Activated CD8-positive, alpha-beta memory T cell treated with anti-CD3 and anti-CD28 coated beads for 36 hours (primary cell): ENCODE data around the gene CERS6. TPM values are rescaled to one million over a fixed set of nuclear protein-coding genes. Genes with fewer than 3 reads are reported as not detected.
"Not testable (repeated sequence)": the region's sequence is repeated elsewhere in the genome, so short reads cannot be mapped to it uniquely, and the experiment has no call there.

Experiments
- CTCF ChIA-PET: fragments of 350-600 bp; sonication (Branson Sonifier 250); formaldehyde crosslinking; loops from one replicate; lab custom pipeline; 2021; ENCODE audit warnings: antibody characterized with exemption; lab: Charles Lee
- POLR2A ChIA-PET: fragments of 350-600 bp; sonication (Branson Sonifier 250); formaldehyde crosslinking; loops from one replicate; lab custom pipeline; 2021; ENCODE audit warnings: antibody characterized with exemption; lab: Charles Lee
- total RNA-seq, 2 experiments: library from RNA; stranded (reverse); gene quantifications; one replicate each; pipeline ENCODE4 v1.2.3, GENCODE V29; 2021

The CERS6 gene
- total RNA-seq, 2 experiments from 2014 or later: 9.4 to 9.5 TPM

DNA sequence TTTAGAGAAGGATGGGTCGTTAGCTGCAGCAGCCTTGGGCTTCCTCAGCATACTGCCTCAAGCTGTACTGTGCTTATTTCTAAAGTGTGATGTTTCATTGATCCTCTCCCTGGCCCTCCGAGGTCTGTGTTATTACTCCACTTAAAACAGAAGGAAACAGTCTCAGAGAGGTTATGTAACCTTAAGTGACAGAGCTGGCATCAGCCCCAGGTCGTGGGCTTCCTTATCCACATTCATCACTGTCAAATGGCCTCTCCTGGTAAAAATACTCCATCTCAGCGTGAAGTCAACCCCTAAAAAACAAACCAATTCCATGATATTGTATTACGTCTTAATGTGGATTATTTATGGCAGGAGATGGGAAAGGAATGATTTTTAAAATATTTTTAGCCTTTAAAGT is 193.0 kb downstream of the CERS6 start:
- POLR2A ChIA-PET: no interaction called here
- CTCF ChIA-PET: no interaction called here

DNA sequence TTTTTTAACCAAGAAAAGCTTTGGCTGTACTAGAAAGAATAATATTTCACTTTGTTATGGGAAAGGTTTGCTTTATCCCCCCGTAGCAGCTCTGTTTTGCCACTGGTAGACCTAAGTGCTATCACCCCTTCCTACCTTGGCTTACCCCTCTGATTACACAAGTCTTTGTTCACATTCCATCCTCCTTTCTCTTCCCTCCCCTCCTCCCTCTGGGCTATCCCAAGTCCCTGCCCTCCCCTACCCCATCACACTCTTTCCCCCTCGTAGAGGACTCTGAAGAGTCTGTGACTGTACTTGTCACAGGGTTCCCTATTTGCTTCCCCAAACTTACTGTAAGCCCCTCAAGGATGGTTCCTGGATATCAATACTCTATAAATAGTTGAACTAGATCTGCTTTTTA is 193.5 kb downstream of the CERS6 start:
- POLR2A ChIA-PET: no interaction called here
- CTCF ChIA-PET: no interaction called here

DNA sequence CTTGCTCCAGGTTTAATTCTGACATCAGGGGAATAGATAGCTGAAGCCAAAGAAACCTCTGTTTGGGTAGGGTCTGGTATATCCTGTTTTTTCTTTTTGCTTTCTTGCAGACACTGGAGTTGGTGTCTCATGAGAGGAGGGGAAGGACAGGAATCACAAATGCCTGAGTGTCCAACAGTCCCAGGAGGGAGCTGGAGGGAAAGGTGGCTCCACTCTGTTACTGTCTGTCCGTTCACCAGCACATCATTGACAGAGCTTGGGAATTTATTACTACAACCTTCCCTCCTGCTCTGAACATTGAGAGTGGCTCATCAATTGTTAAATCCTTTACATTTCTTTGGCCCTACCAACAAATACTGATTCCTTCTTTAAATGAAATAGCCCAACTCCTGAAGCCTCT is 194.1 kb downstream of the CERS6 start:
- POLR2A ChIA-PET: no interaction called here
- CTCF ChIA-PET: no interaction called here

DNA sequence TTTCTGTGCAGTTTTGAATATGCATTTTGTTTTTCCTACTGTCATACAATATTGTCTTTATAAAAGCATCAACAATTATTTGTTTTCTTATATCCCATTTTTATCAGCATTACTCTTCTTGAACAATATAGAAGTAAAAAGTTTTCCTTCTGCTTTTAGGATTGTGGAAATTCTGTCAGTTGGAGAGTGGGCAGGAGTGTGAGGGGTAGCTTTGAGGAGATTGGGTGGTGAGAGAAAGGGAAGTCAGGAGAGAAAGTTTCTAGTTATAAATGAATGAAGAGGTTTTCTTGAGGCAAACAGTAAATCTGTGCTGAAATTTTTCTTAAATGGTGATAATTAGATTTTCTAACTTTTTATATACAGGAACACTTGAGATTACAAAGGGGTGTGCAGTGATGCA is 194.7 kb downstream of the CERS6 start:
- ChIA-PET CTCF (no interaction called here), POLR2A (no interaction called here)

DNA sequence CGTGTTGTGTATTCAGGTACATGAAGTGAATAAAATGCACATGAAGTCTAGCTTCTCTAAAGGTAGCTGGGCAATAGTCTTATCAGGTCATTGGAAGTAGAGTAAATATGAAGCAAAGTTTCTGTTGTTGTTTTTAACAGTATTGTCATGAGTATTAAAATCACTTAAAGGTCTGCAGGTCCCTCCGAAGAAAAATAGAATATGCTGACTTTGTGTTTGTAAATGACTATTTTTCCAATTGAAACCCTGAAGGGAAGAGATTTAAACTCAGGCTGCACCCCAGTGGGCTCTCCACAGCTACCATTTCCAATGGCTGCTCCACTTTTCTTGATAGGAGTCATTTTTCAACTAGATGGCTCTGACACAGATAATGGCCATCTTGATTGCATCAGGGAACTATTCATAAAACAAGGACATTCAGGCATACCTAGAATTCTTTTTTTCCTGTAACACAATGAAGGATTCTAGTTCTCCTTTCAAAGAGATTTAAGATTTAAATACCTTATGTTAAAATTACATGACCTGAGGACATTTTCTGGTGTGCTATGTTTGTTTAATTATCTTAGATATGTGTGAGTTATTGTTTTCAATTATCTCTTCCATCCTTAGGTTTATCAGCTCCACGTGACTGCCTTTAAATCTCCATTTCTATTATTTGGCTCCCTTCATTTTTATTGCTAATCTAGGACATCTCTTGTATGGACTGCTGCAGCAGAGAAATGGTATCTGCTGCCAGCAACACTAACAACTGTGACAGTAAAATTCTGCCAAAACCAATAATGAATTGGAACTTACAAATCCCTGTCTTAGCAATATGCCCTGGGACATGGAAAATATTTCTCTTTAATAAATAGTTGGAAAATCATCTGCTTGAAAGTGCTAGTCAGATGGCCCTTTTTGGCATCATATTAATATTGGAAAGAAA is 197.2 kb downstream of the CERS6 start:
- CTCF ChIA-PET: no interaction called here
- POLR2A ChIA-PET: interaction anchor here (0.7 kb wide), 1 partner anchor 255 kb away, joined by 3 read pairs; no protein-coding TSS in a partner anchor

DNA sequence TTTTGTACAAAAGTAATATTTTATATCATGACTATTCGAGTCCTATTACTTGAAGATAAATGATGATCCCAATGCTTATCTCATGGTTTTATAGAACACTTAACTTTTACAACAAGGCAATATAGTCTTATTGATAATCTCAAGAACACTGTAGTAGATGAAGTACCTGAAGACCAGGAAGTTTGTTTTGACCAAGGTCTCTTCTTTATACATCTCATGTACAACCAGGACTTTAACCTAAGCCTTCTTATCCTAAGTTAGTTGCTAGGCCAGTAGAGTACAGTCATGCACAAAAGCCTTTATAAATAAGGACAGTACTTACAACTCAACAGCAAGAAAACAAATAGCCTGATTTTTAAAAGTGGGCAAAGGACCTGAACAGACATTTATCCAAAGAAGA is 198.6 kb downstream of the CERS6 start:
- ChIA-PET CTCF (no interaction called here), POLR2A (no interaction called here)

DNA sequence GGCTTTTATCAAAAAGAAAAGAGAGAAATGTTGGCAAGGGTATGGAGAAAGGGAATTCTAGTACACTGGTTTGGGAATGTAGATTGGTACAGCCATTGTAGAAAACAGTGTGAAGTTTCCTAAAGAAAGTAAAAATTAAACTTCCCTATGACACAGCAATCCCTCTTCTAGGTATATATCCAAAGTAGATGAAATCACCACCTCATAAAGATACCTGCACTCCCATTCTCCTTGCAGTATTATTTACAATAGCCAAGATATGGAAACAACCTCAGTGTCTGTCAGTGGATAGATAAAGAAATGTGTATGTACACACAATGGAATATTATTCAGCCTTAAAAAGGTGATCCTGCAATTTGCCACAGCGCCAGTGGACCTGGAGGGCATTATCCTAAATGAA is 199.1 kb downstream of the CERS6 start:
- POLR2A ChIA-PET: no interaction called here

DNA sequence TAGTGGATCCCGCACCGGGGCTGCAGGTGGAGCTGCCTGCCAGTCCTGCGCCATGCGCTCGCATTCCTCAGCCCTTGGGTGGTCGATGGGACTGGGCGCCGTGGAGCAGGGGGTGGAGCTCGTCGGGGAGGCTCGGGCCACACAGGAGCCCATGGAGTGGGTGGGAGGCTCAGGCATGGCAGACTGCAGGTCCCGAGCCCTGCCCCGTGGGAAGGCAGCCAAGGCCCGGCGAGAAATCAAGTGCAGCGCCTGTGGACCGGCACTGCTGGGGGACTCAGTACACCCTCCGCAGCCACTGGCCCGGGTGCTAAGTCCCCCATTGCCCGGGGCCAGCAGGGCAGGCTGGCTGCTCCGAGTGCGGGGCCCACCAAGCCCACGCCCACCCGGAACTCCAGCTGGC is 201.3 kb downstream of the CERS6 start:
- POLR2A ChIA-PET, CTCF ChIA-PET: not testable (repeated sequence)

More for the DNA sequence above, 199.1 kb downstream of the CERS6 start:
- CTCF ChIA-PET: no interaction called here

DNA sequence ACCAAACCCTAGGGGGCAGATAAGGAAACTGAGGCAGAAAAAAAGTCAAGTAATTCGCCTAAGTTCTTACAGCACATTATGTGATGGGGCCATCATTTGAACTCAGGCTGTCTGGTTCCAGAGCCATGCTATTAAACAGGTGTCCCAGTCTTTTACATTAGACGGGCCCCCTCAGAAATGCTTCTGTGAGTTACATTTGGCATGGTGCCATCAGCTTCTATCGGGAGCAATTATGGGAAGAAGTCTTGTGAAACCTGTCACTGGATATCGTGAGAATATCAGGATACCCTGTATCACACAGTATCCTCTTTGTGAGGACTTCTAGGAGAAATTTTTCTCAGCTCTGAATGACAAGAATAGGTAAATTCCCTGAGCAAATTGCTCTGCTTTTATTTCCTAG is 202.6 kb downstream of the CERS6 start:
- ChIA-PET POLR2A (no interaction called here), CTCF (no interaction called here)

DNA sequence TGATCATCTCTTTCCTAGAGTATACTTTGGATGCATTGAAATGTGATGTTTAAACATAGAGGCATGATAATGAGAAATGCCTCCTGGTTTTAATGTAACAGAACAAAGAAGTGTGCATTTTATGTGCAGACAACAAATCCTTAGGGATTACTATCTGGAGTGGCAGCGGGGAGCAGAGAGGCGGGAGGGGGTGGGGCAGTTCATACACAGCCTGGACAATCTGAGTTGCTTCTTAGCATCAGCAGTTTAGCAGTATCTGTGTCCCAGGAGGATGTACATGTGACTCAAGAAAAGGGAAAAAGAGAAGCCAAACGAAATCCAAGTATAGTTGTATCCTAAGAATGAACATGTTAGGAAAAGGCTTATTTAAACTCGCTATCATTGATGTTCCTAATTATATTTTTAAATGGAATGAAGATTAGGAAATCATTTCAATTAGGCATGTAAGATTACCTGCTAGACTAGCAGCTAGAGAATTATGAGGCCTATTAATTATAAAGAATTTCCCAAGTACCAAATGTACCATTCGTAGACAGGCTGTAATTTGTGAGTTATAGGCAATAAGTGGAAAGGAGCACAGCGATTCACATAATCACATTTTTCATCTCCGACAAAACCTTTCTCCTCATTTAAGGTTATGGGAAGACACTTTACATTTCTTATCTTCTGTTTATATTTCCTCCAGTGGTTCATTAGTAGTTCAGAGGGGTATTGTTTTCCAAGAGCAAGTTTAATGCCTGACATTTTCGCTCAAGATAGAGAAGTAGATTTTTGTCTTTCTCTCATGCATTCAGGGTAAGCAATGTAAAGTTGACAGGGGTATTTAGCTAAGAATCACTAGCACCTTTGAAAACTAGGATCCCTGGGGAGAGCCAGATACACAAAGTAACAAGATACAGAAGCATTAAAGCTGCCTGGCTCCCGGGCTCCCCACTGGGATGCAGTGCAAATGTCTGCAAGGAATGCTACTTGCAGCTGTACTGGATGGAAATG is 205.1 kb downstream of the CERS6 start:
- CTCF ChIA-PET: no interaction called here
- POLR2A ChIA-PET: no interaction called here

DNA sequence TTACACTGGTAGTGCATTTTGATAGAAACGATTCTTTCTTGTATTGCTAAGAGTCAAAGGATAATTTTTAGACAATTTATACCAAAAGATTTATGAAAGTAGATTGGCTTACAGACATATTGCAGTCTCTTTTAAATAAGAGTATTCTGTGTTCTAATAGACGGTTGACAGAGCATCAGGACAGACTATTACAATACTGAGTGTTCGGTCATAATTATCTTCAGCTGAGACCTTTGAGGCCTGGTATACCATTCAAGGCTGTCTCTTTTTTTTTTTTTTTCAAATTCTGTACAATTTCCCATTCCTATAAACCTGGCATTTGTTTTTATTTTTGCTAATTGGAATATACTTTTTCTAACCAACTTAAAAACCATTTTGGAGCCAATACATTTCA is 205.8 kb downstream of the CERS6 start:
- ChIA-PET CTCF (no interaction called here), POLR2A (no interaction called here)

DNA sequence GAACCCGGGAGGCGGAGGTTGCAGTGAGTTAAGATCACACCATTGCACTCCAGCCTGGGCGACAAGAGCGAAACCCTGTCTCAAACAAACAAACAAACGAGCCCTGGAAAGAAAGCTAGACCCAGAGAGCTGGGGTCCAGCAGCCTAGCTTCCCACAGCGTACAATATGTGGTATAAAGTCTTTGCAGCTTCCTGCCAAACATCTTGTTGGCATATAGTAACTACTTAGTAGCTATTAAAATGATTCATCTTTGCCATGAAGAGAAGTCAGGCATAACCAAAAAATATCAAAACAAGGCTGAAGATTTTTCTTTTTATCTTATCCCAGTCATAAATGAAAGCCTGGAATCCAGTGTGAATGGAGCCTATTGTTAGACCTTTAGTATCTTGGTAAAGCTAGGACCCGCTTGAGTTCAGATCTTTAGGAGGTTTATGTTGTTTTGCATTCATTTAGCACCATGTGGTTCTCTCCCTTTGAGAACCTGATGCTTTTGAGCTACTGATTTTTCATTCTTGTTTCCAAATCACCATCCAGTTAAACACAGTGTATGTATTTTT is 206.7 kb downstream of the CERS6 start:
- ChIA-PET POLR2A (no interaction called here), CTCF (no interaction called here)

DNA sequence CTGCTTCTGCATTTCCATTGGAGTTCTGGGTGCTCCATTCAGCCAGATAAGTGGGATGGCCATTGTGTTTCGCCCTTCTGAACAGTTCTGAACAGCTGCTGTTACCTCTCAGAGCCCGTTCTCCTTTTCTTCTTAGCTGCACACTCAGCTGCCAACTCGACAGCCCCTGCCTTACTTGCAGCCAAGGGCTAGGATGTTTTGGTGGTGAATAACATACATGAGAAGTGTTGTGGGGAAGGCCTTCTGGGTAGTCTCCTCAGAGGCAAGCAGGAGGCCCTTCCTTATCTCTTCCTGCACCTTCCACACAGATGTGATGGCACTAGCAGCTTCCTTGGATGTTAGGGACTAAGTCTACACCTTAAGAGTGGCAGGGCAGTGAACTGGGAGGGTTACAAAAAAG is 207.9 kb downstream of the CERS6 start:
- CTCF ChIA-PET: no interaction called here
- POLR2A ChIA-PET: no interaction called here

DNA sequence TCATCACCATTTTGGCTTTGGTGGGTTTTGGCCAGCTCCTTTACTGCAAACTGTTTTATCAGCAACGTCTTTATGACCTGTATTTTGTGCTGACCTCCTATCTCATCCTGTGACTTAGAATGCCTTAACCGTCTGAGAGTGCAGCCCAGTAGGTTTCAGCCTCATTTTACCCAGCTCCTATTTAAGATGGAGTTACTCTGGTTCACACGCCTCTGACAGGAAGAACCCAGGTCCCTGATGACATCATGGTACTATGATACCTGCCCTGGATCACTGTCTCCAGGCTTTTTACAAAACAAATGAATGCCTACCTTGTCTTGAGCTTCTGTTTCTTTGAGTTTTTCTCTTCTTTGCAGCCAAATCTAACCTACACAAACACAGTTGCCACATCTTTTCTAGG is 208.6 kb downstream of the CERS6 start:
- POLR2A ChIA-PET, CTCF ChIA-PET: not testable (repeated sequence)

DNA sequence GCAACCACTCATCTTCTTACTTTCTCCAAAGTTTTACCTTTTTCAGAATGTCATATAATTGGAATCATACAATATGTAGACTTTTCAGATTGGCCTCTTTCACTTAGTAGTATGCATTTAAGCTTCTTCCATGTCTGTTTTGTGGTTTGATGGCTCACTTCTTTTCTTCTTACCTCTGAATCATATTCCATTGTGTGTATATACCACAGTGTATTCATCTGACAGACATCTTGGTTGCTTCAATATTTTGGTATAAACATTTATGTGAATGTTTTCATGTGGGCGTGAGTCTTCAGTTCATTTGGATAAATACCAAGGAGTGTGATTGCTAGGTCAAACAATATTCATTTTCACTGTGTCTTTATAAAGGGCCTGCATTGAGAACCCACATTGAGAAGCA is 210.3 kb downstream of the CERS6 start:
- POLR2A ChIA-PET: no interaction called here
- CTCF ChIA-PET: no interaction called here

DNA sequence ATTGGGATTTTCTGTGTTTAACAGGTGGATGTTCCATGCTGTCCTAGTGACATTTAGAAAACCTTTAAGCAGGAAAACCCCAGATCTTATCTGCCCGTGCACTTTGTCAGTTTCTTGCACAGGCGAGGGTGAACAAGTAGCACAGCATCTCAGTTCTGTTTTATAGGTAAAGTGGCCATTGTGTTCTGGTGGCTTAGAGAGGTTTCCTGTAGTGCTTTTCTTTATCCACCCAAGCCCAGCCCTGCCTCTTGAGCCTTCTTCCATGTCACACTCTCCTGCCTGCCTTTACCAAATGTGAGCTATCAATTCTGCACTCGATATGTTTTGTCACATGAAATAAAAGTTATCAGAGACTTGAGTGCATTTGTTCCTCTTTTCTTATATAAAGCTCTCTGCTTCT is 211.1 kb downstream of the CERS6 start:
- CTCF ChIA-PET: no interaction called here
- POLR2A ChIA-PET: no interaction called here

DNA sequence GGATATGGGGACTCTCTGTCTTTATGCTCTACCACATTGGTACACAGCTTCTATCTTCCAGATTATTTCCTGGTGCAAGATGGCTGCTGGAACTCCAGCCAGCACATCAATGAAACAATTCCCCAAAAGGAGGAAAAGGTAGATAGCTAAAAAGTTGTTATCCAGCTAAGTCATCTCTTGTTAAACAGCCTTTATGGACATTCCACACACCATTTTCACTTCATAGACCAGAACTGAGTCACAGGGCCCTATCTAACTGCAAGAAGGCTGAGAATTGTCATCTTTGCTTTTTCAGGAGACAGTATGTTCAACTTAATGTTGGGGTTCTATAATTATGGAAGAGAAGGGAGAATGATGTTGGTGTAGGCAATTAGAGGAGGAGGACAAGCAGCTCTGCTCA is 213.1 kb downstream of the CERS6 start:
- POLR2A ChIA-PET: no interaction called here

DNA sequence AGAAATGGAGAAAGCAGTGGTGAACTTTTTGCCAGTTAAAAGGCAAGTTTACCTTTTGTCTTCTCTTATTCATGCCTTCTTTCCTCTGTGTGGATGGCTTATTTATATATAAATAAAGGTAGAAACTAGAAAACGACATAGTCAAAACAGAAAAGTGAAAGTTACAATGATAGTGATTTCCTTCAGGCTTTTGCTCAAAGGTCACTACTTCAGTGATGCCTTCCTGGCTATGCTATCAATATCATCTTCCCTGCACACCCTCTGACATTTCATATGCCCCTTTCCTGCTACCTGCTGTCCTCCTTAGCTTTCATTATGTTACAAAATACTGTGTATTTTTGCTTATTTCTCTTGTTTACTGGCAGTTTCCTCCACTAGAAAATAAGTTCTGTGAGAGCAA is 214.4 kb downstream of the CERS6 start:
- CTCF ChIA-PET: no interaction called here
- POLR2A ChIA-PET: no interaction called here

More for the DNA sequence above, 213.1 kb downstream of the CERS6 start:
- CTCF ChIA-PET: no interaction called here

DNA sequence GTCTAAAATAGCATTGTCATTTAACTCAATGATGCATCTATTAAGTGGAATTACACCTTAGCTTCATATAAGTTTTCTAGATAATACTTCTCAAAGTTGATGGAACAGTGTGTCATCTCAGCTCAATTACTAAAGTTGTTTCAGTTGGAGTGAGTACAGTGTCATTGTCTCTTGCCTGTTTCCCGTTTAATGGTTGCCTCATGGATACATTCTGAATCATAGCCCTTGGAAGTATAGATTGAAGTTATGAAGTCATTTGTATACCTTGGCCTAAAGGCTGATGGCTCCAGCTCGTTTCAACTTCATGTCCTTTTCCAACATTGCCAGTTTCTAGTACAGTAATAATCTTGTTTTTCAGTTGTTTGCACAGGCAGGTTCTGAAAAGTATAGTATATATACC is 215.9 kb downstream of the CERS6 start:
- POLR2A ChIA-PET: no interaction called here
- CTCF ChIA-PET: no interaction called here
